Embryonic facial prominence (tissue), 1 donor: ENCODE data around the gene ZGPAT.
"Not testable (repeated sequence)": the region's sequence is repeated elsewhere in the genome, so short reads cannot be mapped to it uniquely, and the experiment has no call there.

Experiments used
- DNase-seq: peaks from one replicate; pipeline ENCODE4 v3.0.0-alpha.2; 2016; ENCODE audit errors: extremely low spot score

ZGPAT gene

DNA sequence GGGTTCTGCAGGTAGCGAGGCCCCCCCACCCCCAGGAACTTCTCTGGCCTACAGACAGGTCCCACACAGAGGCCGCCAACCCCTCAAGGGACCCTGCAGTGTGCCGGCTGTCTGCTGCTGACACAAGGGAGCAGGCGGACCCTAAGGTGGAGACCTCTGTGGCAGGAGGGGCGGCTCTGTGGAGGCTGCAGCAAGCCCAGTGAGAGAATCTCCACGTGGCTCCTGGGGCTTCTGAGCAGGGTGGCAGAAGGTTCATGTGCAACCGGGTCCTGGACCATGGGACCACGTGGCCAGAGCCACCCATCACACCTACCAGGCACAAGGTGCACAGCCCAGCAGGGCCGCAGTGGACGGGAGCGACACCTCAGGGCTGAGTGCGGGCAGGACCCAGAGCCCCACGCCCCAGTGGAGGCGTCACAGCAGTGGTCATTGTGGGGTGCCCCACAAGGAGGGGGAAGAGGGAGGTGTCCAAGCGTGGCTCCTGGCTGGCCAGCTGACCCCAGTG lies 4.3 kb upstream of the ZGPAT start:
- no peak for DNase-seq

DNA sequence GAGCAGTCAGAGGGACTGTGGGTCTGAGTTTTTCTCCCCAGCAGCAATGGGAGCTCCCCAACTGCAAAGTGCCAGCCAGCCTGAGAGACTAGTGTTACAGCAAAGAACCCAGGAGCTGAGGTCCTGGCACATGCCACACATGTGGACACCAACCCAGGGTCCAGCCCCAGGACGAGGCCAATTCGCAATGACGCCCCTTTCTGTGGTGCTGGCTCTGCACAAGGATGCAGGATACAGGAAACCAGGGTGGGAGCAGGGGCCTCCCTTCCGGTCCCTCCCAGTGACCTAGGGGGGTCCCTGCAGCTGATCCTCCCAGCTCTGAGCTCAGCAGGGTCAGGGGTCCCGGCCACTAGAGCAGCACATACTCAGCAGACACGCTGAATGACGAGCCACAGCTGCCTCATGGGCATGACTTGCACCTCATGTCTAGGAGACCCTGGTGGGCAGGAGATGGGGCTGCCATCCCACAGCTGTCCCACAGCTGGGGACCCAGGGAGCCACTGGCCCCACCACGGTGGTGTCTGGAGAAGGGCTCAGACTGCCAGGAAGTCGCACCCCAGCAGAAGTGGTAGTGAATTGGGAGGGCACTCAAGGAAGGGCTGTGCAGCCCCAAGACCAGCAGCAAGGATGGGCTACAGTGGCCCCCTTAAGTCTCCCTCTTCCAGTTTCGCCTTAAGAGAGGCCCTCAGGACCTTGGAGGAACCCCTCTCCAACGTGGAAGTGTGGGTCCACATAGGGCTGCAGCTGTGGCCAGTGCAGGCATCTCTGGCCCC lies 3.7 kb upstream of the ZGPAT start:
- no peak for DNase-seq

DNA sequence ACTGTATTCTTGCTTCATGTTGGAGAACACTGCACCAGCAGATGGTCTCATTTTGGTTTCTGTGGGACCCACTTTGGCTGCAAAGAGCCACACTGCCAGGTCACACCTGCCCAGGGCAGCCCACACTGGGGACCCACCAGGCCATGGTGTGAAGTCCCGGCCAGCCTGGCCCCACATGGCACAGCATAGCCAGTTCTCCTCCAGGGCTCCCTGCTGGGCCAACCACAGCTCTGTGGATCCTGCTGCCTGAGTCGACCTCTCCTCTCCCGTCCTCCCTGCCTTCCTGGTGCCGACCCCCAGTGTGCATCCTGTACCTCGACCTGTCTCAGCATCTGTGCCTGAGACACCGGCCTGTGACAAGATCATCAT lies 3.1 kb upstream of the ZGPAT start:
- DNase-seq: no peak

DNA sequence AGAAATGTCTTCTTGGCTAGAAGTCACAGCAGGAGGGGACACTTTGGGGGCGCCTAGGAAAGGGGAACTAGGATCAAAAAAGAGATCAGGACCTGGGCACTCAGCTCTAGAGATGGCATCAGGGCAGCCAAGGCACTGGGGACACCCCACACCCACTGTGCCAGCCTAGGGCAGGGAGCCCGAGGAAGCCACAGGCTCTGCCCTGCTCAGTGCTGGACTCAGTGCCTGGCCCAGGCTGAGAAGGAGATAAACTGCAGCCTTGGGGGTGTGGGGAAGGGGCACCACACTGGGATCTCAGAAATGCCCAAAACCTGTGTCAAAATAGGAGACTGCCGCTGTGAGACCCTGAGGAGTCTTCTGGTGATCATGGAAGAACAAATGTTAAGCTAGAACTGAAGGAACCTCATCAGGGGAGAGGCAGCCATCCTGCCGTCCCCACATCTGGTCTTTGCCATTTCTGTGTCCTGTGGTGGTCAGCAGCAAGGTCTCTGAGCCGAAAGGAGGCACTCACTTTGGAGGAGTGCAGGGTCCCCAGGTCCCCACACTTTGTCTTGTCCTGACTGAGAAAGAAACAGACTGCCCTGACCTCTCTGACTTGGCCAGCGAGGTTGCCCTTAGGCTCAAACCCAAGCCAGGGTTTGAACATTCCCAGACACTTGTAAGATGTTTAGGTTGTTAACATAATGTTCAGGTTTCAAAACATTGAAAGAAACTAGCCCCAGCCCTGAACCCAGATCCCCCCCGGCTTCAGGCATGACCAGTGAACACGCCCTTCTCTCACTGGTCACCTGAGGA lies 2.4 kb upstream of the ZGPAT start:
- no peak for DNase-seq

DNA sequence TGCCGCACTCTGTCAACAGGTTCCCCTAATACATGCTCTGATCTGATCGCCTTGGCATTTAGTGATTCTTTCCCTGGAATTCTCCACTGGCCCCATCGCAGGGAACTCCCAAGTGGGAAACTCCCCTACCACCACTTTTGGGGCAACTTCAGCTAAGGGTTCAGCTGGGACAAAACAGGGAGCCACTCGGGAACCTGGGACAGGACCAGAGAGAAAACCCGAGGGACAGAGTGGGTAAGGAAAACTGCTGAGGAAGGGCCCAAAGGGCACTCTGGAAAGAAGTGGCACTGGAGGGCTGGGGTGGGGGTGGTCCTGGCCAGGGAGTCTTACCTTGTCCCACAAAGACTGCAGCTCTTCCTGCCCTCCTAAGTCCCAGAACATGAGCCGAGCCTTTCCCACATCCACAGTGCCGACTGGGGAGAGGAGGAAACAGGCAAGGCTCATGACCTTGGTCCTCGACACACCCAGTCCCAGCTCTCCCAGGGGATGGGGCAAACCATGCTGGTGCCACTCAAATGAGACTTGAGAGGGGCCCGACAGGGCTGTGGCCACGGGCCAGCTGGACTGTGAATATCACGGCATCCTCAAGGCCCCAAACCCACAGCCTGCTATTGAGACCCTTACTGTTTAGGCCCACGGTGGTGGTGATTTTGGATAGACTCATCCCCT lies 1.7 kb upstream of the ZGPAT start:
- no peak for DNase-seq

DNA sequence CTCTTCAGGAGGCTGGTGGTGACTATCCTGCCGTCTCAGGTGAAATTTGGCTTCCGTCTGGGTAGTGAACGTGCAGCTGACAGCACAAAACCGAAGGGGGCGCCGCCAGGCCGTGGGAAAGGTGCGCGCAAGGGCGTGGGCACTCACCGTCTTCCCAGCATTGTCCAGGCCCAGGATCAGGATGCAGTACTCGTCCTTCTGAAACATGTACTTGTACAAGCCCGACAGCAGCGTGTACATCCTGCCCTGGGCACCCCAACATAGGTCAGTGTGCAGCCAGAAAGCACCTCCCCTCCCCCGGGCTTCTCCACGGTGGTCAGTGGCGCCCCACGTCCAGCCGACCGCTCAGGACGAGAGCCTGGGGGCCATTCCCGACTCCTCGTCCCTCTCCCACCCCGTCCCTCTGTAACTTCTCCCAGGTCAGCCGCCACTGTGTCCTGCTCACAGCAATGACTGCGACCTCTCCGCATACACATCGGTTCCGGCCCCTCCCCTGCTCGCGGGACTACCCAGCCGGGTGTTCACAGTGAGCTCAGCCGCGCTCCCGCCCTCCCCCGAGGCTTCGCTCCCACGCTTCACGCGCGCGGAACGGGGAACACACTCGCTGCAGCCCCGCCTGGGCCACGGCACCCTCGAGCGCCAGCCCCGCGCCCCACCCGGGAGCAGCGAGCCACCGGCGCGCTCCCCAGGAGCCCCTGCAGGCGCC lies 834 bp upstream of the ZGPAT start:
- DNase-seq: no peak

DNA sequence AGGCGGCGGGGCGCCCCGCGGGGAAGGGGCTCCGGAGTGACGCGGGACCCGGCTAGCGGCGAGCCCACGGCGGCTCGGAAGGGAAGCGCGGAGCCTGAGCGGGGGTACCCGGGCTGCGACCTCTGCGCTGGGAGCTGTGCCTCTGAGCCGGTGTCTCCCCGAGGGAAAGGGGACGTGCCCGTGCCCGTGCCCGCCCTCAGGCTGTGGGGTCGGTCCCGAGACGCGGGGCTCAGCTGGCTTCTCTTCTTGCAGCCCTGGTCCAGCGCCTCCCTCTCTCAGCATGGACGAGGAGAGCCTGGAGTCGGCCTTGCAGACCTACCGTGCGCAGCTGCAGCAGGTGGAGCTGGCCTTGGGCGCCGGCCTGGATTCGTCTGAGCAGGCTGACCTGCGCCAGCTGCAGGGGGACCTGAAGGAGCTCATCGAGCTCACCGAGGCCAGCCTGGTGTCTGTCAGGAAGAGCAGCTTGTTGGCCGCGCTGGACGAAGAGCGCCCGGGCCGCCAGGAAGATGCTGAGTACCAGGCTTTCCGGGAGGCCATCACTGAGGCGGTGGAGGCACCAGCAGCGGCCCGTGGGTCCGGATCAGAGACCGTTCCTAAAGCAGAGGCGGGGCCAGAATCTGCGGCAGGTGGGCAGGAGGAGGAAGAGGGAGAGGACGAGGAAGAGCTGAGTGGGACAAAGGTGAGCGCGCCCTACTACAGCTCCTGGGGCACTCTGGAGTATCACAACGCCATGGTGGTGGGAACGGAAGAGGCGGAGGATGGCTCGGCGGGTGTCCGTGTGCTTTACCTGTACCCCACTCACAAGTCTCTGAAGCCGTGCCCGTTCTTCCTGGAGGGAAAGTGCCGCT lies 686 bp downstream of the ZGPAT start:
- no peak for DNase-seq

DNA sequence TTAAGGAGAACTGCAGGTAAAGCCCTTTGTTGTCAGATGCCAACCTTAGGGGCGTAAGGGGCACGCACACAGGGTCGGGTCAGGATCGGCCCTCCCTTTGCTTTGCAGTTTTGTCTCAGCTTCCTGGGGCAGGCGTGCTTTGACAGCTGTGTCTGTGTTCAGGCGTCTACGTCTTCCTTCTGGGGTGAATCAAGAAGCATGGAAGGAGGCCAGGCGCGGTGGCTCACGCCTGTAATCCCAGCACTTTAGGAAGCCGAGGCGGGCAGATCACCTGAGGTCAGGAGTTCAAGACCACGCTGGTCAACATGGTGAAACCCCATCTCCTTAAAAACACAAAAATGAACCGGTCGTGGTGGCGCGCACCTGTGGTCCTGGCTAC lies 1.3 kb downstream of the ZGPAT start:
- DNase-seq: no peak

DNA sequence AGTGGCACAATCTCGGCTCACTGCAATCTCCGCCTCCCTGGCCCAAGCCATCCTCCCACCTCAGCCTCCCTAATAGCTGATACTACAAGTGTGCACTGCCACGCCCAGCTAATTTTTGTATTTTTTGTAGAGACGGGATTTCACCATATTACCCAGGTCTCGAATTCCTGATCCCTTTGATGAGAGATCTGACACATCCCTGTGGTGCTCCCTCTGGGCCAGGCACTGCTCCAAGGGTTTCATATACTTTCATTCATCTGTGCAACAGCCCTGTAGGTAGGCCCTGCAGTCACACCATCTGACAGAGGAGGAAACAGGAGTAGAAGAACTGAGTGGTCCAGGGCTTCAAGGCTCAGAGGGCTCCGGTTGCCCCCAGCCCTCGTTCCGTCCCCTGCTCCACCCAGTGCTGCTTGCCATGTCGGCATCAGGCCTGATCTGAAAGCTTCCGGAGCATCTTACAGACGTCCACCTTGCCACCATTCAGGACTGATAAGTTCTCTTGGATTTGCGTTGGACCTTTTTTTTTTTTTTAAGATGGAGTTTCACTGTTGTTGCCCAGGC lies 3.3 kb downstream of the ZGPAT start:
- no peak for DNase-seq

DNA sequence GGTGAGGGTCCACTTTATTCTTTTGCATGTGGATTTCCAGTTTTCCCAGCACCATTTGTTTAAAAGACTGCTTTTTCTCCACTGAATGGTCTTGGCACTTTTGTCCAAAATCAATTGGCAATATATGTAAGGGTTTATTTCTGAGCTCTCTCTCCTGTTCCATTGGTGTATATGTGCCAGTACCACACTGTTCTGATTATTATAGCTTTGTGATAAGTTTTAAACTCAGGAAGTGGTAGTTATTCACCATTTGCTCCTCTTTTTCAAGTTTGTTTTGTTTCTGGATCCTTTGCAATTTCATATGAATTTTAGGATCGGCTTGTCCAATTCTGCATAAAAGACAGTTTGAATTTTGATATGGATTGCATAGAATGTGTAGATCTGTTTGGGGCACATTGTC lies 4.4 kb downstream of the ZGPAT start:
- DNase-seq: no peak

DNA sequence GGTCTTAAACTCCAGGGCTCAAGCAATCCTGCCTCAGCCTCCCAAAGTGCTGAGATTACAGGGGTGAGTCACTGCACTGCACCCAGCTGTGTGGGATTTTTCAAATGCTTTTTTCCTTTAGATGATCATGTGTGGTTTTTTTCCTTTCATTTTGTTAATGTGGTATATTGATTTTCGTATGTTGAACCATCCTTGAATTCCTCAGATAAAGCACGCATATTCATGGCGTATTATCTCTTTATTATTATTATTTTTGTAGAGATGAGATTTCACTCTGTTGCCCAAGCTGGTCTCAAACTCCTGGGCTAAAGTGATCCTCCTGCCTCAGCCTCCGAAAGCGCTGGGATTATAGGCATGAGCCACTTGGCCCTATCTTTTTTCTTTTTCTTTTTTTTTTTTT lies 7.0 kb downstream of the ZGPAT start:
- no peak for DNase-seq

DNA sequence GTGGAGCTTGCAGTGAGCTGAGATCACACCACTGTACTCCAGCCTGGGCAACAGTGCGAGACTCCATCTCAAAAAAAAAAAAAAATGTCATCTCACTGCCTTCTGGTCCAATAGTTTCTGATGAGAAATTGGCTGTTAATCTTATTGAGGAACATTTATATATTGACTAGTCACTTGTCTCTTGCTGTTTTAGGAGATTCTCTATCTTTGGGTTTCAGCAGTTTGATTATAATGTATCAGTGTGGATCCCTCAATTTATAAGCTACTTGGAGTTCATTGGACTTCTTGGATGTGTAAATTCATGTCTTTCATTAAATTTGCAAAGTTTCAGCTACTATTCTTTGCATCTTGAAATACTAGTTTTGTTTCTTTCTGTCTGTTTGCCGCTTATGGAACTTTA lies 11.2 kb downstream of the ZGPAT start:
- DNase-seq: no peak

DNA sequence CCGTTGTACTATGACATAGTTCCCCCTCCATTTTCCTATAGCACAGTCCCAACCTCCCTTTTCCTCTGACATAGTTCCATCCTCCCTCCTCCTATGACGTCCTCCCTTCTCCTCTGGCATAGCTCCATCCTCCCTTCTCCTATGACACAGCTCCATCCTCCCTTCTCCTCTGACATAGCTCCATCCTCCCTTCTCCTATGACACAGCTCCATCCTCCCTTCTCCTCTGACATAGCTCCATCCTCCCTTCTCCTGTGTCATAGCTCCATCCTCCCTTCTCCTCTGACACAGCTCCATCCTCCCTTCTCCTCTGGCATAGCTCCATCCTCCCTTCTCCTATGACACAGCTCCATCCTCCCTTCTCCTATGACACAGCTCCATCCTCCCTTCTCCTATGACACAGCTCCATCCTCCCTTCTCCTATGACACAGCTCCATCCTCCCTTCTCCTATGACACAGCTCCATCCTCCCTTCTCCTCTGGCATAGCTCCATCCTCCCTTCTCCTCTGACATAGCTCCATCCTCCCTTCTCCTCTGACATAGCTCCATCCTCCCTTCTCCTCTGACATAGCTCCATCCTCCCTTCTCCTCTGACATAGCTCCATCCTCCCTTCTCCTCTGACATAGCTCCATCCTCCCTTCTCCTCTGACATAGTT lies 15.3 kb downstream of the ZGPAT start:
- not testable (repeated sequence) for DNase-seq

DNA sequence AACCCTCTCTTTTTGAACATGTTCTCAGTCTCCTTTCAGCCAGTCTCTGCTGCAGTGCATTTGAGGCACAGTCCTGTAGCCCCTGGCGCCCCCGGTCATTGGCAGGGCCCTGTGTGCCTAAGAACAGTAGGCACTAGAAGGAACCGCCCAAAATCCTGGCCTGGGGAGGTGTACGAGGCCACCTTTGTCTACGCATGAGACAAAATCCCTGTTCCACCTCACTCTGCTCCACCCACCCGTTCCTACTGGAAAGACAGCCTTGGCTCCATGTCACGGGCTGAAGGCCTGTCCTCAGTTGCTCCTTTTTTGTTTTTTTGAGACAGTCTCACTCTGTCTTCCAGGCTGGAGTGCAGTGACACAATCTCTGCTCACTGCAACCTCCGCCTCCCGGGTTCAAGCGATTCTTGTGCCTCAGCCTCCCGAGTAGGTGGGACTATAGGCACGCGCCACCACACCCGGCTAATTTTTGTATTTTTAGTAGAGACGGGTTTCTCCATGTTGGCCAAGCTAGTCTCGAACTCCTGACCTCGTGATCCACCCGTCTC lies 22.4 kb downstream of the ZGPAT start:
- DNase-seq: not testable (repeated sequence)

DNA sequence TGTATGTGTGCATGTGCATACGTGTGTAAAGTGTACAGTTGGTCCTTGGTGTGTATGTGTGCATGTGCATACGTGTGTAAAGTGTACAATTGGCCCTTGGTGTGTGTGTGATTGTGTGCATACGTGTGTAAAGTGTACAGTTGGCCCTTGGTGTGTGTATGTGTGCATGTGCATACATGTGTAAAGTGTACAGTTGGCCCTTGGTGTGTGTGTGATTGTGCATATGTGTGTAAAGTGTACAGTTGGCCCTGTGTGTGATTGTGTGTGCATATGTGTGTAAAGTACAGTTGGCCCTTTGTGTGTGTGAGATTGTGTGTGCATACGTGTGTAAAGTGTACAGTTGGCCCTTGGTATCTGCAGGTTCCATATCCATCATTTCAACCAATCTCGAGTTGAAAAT lies 23.6 kb downstream of the ZGPAT start:
- no peak for DNase-seq

DNA sequence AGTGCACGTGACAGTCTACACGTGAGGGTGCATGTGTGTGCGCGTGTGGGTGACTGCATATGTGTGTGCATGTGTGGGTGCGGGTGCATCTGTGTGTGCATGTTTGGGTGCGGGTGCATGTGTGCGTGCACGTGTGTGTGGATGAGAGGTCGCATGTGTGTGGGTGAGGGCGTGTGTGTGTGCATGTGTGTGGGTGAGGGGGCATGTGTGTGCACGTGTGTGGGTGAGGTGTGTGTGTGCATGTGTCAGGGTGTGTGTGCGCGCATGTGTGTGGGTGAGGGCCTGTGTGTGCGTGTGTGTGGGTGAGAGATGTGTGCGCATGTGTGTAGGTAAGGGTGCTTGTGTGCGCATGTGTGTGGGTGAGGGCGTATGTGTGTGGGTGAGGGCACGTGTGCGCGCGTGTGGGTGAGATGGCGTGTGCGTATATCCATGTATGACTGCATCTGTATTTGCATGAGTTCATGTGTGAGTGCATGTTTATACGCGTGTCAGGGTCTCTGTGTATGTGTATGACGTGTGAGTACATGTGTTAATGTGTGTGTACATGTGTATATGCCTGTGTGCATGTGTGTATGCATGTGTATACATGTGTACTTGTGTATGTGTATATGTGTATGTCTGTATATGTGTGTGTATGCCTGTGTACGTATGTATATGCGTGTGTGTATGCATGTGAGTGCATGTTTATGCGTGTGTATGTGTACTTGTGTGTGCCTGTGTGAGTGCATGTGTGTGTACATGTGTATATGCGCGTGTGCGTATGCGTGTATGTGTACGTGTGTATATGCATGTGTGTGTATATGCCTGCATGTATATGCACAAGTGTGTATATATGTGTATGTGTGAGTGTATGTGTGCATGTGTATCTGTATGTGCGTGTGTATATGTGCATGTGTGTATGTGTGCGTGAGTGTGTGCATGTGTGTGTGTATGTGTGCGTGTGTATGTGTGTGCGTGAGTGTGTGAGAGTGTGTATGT lies 24.6 kb downstream of the ZGPAT start:
- DNase-seq: no peak

DNA sequence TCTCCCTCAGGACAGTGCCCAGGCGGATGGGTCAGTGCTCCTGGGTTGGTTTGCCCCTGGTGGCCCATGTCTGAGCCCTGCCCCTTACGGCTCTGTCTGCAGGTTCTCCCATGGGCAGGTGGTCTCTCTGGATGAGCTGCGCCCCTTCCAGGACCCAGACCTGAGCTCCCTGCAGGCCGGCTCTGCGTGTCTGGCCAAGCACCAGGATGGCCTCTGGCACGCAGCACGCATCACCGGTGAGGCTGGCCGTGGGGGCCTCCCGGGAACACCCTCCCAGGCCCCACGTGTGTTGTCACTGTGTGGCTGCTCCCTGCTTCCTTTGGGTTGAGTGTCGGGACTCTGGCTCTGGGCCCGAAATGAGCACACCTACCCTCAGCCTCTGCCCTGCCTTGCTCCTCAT lies 25.3 kb downstream of the ZGPAT start:
- no peak for DNase-seq

DNA sequence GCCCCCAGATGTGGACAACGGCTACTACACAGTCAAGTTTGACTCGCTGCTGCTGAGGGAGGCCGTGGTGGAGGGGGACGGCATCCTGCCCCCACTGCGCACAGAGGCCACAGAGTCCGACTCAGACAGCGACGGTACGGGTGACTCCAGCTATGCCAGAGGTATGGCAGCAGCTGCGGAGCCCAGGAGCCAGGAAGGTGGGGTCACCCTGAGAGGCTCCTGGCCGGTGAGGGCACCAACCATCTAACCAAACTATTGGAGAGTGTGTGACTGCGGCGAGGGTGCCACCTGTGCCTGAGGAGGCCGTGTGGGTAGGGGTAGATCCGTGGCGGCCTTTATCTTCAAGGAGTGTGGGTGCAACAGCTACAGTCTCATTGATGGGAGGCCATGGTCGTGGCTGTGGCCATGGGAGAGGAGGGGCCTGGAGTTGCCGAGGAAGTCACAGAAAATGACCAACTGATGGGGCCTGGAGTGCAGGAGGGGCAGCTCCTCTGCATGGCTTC lies 25.8 kb downstream of the ZGPAT start:
- DNase-seq: no peak
